ENCODE results near the gene KNDC1.

KNDC1 gene

DNA sequence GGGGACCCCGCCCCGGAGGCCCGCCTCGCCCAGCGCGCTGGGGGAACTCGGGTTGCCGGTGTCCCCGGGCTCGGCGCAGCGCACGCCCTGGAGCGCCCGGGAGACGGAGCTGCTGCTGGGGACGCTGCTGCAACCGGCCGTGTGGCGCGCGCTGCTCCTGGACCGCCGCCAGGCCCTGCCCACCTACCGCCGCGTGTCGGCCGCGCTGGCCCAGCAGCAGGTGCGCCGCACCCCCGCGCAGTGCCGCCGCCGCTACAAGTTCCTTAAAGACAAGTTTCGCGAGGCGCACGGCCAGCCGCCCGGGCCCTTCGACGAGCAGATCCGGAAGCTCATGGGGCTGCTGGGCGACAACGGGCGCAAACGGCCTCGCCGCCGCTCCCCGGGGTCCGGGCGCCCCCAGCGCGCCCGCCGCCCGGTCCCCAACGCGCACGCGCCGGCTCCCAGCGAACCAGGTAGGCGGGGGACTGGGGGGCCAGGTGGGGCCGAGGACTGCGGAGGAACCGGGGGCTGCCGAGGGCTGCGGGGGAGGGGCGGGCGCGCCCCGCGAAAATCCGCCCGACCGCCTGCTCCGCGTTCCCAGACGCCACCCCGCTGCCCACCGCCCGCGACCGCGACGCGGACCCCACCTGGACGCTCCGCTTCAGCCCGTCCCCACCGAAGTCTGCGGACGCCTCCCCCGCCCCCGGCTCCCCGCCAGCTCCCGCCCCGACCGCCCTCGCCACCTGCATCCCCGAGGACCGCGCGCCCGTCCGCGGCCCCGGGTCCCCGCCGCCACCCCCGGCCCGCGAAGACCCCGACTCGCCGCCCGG, 70.6 kb downstream of the KNDC1 start:
- no peak for DNase-seq

DNA sequence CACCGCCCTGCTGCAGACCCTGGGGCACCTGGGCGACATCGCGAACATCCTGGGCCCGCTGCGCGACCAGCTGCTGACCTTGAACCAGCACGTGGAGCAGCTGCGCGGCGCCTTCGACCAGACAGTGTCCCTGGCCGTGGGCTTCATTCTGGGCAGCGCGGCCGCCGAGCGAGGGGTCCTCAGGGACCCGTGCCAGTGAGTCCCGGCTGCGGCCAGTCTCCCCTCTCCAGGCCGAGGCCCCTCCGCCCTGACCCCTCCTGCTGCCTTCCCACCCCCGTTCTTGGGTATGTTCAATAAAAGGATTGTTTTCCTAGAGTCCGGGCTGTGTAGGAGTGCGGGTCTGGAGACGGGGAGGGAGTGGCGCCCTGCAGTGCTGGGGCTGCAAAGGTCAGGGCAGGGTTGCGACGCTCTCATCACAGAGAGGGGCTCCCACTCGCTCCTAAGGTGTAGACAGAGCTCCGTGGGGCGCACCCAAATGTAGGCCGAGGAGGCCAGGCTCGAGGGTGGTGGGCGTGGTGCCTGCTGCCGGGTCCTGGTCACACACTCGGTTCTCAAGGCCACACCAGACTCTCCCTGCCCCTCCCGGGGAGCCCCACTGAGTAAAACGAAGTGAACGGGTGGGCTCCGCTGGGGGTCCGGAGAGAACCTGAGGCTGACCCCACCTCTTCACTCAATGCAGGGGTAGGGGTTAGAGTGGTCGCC, 71.4 kb downstream of the KNDC1 start:
- no peak for DNase-seq

DNA sequence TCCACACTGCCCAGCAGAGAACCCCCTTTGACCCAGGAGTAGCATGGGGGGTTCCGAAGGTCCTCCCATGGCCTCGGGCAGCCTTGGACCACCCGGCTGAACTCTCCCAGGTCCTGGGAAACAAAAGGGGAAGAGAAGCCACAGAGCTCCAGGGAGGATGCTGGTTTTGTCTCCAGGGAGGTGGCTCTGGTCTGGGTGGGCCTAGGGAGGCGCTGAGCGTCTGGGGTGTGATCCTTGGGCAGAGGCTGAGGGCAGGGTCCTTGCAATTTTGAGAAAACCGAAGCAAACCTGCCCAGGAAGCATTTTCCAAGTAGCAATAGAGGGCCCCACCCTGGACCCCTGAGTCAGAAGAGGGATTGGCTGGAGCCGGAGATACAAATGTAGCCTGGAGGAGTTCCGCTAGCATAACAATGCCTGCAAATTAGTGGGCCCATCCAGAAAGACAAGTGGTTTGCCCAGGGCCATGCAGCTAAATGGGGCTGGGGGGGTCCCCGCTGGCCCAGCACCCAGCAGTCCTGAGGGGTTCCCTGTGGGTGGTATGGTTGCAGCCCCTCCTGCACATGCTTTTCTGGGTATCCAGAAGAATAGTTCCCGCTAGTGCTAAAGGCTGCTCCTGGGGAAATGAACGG, 72.0 kb downstream of the KNDC1 start:
- no peak for DNase-seq

DNA sequence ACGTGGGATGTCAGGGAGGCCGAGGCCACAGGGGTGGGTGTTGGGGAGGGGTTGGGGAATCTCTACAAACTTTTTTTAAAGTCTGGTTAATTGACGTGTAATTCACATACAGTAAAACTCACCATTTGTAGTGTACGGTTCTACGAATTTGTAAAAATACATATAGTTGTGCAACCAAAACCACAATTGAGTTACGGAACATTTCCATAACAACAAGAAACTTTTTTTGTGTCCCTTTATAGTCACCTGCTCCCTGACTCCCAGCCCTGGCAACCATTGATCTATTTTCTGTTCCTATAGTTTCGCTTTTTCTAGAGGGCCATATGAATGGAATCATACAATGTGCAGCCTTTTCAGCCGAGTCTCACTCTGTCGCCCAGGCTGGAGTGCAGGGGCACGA, 74.8 kb downstream of the KNDC1 start:
- peak; percentile 8 for DNase-seq

DNA sequence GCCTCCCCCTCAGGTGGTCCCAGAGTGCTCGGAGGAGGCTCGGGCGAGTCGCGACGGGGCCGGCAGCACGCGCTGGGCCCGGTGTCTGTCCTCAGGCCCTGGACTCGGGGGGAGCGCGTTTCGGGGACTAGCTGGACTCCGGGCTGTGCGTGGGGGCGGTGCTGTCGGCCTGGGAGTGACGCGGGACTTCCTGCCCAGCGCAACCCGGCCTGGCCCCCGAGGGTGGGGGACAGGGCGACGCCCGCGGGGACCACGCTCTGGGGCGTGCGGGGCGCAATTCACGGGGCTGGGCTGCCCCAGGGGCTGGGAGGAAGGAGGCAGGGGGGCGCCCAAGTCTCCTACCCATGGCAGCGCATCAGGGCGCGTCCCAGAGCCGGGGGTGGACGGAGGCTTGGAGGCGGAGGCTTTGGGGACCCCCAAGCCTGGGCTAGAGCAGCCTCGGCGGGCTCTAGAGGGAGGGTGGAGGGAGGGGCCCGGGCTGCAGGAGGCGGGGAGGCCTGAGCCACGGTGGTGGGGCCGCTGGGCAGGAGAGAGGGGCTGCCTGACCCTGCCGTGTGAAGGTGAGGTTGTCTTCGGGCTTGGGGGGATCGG, 75.3 kb downstream of the KNDC1 start:
- peak; percentile 9 for DNase-seq

DNA sequence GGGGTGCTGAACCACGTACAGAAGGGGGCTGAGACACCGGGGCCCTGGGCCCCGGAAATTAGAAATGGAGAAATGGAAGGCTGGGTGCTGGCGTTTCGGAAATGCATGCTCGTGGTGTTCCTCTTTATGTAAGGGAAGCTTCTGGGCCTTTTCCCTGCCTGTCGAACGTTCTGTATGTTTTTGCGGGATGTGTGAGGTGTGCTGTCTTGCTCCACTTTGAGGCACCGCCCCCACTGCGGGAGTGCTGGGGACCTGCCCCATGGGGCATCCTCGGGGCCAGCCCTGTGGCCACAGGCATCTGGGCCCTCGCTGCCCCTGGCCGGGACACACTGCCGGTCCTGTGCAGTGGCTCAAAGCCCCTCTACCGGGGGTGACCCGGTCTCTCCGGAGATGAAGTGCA, 75.9 kb downstream of the KNDC1 start:
- no peak for DNase-seq

DNA sequence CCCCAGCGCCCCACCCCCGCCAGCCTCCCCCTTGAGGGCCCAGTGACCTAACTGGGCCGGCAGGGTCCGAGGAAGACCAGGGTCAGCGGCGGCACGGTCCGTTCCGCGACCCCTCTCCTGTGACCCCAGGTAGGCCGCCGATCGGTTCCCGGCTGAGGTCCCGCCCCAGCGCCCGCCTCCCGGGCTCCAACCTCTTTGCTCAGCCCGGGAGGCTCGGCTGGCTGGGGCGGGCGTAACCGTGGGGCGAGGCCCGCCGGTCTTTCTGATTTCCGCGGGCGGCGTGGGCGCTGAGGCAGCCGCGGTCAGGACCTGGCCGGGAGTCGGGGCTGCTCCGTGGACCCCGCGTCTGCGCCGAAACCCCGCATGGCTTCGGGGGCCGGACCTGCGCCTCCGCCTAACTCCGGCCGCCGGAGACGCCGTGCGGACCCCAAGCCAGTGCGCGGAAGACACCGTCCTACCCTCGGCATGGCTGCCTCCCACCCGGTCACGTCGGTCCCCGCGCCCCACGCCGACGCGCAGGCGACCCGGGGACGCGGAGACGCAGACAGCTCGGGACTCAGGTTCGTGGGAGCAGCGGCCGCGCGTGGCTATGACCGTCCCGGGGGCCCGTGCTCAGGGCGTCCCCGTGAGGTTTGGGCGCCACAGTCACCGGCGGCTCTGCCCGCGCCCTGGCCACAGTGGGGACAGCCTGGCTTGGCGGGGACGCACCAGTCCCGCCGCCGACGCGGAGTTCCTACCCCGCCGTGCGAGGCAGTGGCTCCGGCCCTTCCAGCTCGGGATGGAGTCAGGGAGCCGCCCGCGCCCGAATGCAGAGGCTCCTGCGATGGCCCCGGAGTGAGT, 76.6 kb downstream of the KNDC1 start:
- DNase-seq = no peak

DNA sequence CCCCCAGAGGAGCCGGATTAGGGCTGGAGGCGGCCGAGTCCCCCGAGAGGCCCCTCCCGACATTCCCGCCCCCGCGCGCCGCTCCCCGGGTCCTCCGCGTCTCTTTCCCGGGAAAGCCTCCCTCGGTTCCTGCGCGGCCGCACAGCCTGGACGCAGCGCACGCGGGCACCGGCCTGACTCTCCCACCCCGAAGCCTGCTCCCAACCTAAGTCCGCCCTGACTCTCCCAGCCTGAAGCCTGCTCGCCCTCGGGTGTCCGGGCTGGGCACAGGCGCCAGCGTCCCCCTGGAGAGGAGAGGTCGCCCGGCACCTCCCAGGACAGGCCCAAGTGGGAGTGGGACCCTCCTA, 77.2 kb downstream of the KNDC1 start:
- DNase-seq = no peak

DNA sequence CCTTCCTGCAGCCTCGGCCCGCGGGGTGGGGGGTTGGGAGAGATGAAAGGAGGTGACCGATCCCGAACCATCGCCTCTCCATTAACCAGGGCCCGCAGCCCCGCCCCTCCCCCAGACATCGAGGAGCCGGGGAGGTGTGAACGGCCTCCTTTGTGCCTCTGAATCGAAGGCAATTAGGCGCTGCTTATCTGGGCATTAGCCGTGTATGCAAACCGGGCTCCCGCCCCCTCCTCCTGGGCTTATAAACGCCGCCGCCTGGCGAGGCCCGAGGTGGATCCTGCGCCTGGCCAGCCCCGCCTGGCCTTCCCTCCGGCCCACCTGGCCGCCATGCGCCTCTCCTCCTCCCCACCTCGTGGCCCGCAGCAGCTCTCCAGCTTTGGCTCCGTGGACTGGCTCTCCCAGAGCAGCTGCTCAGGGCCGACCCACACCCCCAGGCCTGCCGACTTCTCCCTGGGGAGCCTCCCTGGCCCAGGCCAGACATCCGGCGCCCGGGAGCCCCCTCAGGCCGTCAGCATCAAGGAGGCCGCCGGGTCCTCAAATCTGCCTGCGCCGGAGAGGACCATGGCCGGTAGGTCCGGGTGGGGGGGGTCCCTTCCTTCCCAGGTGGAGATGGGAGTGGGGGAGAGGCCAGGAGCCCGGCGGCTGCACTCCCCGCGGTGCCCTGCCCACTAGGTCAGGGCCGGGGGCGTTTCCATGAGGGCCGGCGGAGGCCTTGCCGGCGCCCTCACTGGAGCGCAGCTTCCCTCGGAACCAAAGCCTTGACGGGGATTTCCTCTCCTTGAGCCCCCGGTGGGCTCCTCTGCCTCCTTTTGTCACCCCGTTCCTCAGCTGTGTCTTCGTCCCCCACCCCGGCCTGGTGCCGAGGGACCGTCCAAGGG, 77.8 kb downstream of the KNDC1 start, which contains the start of gene VENTX:
TSS of gene VENTX (plus strand) at position 268 of the 878 bp plus-strand sequence. CDS start at position 328, 60 bp downstream.
- DNase-seq = no peak

DNA sequence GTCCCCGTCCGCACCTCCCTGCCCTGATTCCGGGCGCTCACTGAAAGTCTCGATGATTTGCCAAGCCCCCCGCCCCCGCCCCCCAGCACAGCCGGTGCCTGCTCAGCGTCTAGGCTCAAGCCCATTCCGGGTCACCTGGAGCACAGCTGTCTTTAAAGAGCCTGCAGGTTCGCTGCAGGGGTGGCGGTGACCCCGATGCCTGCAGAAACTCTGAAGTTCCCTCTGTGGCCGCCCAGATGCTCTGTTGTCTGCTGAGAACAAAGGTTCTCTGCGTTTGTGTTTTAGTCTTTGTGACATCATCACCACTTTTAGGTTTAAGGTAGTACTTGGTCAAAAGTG, 78.4 kb downstream of the KNDC1 start:
- DNase-seq = no peak

DNA sequence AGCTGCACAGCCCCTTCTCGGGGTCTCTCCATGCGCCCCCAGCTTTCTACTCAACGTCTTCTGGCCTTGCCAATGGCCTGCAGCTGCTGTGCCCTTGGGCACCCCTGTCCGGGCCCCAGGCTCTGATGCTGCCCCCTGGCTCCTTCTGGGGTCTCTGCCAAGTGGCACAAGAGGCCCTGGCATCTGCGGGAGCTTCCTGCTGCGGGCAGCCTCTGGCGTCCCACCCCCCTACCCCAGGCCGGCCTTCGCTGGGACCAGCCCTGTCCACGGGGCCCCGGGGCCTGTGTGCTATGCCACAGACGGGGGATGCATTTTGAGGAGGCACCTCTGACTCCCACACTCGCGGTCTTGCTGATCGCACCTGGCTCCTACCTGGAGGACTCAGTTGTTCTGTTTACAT, 80.0 kb downstream of the KNDC1 start:
- DNase-seq = no peak

DNA sequence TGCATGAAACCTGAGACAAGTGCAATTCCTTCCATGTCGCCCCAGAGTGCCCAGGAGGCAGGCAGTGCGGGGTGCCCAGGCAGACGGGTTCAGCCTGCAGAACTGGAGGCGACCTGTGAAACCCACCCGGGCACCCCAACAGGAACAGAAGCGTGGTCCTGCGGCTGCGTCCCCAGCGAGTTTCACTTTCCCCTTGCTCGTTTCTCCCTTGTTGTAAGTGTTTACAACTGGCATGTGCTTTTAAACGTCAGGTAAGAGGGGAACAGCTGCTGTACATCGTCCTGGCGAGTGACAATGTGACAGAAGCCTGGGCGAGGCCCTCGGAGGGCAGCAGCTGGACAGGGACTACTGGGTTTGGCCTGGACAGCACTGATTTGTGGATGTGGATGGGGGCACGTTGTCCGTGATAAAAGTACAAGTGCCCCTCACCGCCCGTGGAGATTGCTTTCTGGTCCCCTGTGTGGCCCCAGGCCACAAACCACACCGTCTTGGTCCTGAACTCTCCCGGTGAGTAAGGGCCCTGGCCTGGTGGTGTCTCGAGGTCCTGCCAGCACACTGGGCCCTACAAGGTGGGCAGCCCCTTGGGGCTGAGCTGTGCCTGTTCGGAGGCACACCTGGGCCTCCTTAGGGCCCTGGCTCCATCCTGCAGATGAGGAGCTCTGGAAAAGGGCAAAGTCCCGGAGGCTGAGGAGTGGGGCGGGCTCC, 81.6 kb downstream of the KNDC1 start:
- DNase-seq = peak; percentile 38

DNA sequence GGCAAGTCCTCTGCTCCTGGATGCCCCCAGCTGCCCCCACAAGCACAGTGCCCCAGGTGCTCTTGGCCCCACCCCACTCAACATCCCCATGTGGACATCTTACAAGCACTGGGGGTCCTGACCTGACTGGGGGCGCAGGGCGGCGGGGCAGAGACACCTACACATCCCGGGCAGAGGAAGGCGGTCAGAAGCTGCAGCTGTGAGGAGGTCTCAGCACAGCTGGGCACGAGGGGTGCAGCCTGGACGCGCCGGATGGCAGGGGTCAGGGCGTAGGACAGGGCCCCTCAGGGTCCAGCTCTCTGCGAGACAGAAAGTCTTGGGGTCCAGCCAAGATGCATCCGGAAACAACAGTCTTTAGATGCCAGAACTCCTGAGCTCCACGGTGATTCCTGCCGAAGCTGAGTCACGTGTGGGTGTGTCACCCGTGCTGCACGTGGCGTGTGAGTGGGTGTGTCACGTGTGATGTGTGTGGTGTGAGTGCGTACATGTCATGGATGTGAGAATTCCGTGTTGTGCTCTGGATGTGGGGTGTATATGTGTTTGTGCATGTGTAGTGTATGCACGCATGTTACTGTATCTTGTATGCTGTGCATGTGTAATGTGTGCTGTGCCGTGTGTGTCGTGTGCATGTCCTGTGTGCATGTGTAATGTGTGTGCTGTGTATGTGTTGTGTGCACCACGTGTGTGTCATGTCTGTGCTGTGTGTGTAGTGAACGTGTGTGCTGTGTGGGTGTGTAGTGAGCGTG, 82.8 kb downstream of the KNDC1 start:
- DNase-seq = no peak

DNA sequence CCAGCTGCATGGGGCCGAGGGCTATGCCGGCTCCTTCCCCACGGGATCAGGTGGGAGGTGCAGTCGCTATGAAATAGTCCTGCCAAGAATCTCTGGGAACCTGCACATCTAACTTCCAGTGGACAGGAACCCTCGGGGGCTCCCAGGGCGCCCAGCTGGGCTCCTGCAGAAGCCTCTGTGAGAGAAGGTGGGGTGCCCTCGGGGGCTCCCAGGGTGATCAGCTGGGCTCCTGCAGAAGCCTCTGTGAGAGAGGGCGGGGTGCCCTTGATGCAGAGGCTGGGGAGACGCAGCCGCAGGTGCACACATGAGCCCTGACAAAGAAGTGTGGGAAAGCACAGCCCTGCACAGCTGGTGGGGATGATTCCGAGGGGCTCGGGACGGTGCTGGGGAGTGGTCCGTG, 83.6 kb downstream of the KNDC1 start:
- no peak for DNase-seq

DNA sequence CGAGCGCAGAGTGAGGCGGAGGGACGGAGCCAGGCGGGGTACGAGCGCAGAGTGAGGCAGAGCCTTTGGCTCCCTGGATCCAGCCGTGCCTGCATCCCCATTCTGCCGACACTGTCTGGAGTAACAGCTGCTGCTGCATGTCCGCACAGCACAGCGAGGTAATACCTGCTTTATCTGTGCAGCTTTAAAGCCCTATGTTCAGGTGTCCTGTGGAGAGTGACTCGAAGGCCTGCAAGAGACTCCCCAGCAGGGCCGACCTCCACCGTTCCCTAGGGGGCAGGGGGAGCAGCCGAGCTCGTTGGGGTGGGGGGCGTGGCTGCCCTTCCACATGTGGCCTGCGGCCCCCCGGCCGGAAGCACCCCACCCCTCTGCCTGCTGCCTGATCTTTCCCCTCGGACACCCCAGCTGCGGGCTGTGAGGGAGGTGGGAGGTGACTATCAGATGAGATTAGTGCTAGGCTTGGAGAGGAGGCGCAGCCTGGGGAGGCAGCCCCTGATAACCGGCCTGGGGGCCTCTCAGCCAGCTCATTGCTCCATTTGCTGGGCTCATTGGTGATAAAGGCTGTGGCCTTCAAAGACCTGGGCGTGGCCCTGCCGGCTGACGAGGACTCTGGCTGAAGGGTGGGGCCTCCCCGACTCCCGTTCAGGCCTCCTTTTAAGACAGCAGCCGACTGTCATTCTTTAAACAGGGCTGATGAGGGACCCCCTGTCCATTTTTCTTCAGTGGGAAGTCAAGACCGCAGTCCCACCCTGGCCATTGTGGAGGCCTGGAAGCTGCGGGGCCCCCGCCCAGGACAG, 85.6 kb downstream of the KNDC1 start:
- no peak for DNase-seq

DNA sequence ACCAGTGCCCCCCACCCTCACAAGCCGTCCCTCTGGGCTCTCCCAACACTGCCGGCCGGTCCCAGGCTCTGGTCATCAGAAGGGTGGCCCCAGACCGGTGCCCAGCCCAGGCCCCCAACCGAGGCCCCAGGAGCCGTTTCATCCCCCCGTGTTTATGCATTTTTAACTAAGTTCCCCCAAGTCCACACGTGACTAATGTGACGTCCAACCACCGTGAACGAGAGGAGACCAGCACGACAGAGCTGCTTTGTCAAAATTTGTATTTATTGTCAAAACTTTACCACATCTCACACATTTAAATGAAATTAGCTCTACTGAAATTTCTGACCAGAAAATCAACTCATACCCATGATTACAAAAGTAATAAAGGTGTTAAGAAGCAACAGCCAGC, 86.2 kb downstream of the KNDC1 start:
- DNase-seq = no peak

DNA sequence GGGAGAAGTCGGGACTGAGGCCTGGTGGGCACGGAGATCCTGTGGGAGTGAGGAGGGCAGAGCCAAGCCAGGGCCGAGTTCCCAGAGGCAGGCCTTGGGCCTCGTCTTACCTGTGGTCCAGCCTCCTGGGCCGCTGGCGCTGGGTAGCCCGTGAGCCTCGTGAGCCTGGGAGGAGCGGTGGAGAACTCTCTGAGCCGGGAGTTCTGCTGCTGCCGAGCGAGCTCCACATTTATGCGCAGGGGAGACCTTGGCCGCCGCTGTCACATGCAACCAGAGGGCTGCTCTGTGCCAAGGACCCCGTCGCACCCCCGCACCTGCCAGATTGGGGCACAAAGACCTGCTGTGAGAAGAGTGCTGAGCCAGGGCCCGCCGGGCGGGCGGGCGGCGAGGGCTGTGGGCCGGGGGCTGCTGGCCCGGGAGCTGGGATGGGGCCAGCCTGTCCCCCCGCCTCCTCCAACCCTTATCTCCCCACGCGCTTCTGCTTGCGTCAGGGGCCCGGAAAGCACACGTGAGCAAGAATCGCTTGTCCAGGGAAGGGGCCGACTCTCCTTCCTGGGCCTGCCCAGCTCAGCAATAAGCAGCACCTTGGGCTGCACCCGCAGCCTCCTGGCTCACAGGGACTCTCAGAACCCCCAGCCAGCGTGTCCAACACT, 87.8 kb downstream of the KNDC1 start:
- DNase-seq = no peak

DNA sequence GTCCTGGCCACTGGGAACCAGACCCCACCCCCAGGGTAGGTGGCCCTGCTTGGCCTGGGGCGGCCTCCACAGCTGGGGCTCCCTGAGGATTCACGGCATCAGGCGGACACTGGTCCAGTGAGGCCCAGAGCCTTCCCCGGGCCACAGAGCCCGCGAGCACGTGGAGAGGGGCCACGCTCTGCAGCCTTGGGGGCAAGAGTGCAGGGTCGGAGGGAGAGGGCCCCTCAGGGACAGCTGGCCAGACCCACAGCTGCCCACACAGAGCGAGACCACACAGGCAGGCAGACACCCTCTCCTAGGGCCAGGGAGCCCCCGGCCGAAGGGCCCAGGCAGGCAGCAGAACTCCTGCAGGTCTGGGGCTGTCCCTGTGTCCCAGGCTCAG, 88.3 kb downstream of the KNDC1 start:
- DNase-seq = no peak

All from CD4-positive, alpha-beta T cell treated with Interleukin-17A for 1 hour (primary cell).